SH-SY5Y (cell line): ENCODE data around the gene TP53BP1.

Experiments
- GATA2 ChIP-seq: IDR thresholded peaks from 2 replicates; pipeline ENCODE4 v1.6.1; 2011; ENCODE audit warnings: mild to moderate bottlenecking, low read depth, low read length
- GATA3 ChIP-seq: IDR thresholded peaks from 2 replicates; pipeline ENCODE4 v1.6.1; 2011; ENCODE audit warnings: low read depth, mild to moderate bottlenecking, low read length, moderate library complexity

DNA sequence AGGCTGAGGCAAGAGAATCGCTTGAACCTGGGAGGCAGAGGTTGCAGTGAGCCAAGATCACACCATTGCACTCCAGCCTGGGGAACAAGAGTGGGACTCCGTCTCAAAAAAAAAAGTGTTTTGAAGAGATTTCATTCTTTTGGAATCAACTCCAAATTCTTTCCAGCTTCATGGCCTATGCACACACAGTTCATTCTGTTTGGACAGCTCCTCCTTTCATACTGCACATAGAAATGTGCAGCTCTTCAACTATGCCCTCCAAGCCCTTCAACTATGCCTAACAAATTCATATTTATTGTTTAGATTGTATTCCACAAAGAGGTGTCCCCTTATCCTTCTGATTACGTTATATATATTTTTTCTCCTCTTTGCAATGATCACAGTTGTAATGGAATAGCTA, 4.2 kb downstream of the TP53BP1 start:
- TF ChIP-seq GATA2 (no peak), GATA3 (no peak)
